DND-41 (cell line): ENCODE results near the gene ATG9B.

Experiments used
- ATAC-seq: fragments of 200-7000 bp; cut with Tn5 transposase; 3 replicates; pipeline ENCODE4 v1.9.1; 2021; ENCODE audit warnings: low read depth; ENCODE audit not compliant: insufficient read depth
- DNase-seq: peaks from one replicate; pipeline ENCODE4 v3.0.0-alpha.2; 2020
- H2AFZ ChIP-seq: 2 replicates; pipeline ENCODE4 v1.6.0; 2012; ENCODE audit warnings: low read depth, low read length
- H3K27ac ChIP-seq: 2 replicates; pipeline ENCODE4 v1.5.1; 2012; ENCODE audit warnings: low read length, inconsistent platforms
- H3K27me3 ChIP-seq: fragments of 200-600 bp; sonication (generic); 2 replicates; pipeline ENCODE4 v1.6.0; 2012; ENCODE audit warnings: low read length, mild to moderate bottlenecking, inconsistent platforms; ENCODE audit not compliant: insufficient read depth, poor library complexity
- H3K36me3 ChIP-seq: 2 replicates; pipeline ENCODE4 v1.5.1; 2012; ENCODE audit warnings: low read length, inconsistent platforms; ENCODE audit not compliant: insufficient read depth
- H3K4me1 ChIP-seq: 2 replicates; pipeline ENCODE4 v1.5.1; 2012; ENCODE audit warnings: mild to moderate bottlenecking, low read length; ENCODE audit not compliant: insufficient read depth
- H3K4me2 ChIP-seq: 2 replicates; pipeline ENCODE4 v1.6.0; 2012; ENCODE audit warnings: mild to moderate bottlenecking, moderate library complexity, low read length, inconsistent platforms; ENCODE audit not compliant: insufficient read depth
- H3K4me3 ChIP-seq, 2 experiments: fragments of 200-600 bp in 1 of 2; shearing (Covaris generic) in 1 of 2; 2 replicates each; pipeline ENCODE4 v1.5.1; 2012 to 2016; ENCODE audit warnings: inconsistent platforms in 2 of 2, low read length in 2 of 2, mild to moderate bottlenecking in 2 of 2, low read depth in 1 of 2, moderate library complexity in 1 of 2
- H3K79me2 ChIP-seq: 2 replicates; pipeline ENCODE4 v1.6.0; 2012; ENCODE audit warnings: low read length, inconsistent platforms; ENCODE audit not compliant: insufficient read depth
- H3K9ac ChIP-seq: 2 replicates; pipeline ENCODE4 v1.6.0; 2012; ENCODE audit warnings: low read depth, mild to moderate bottlenecking, inconsistent platforms, low read length, moderate library complexity
- H3K9me3 ChIP-seq: 2 replicates; pipeline ENCODE4 v1.5.1; 2012; ENCODE audit warnings: low read length, moderate library complexity, mild to moderate bottlenecking, inconsistent platforms; ENCODE audit not compliant: insufficient read depth, severe bottlenecking
- H4K20me1 ChIP-seq: 2 replicates; pipeline ENCODE4 v1.6.0; 2012; ENCODE audit warnings: low read length; ENCODE audit not compliant: insufficient read depth
- CTCF ChIP-seq: IDR thresholded peaks from 2 replicates; pipeline ENCODE4 v1.5.1; 2012; ENCODE audit warnings: borderline replicate concordance, low read length, moderate library complexity, mild to moderate bottlenecking; ENCODE audit not compliant: poor library complexity, severe bottlenecking; ENCODE audit errors: extremely low read depth
- EZH2 ChIP-seq: IDR thresholded peaks from 3 replicates; pipeline ENCODE4 v1.6.1; 2012; ENCODE audit warnings: borderline replicate concordance, low read depth, mild to moderate bottlenecking, moderate library complexity, low read length, inconsistent platforms; ENCODE audit not compliant: severe bottlenecking

Gene ATG9B

GRCh38 chr7:150986556-150986955, 37.7 kb downstream of the ATG9B start:
- no peaks in the 10 kb centered on the region for H3K36me3 ChIP-seq
- ATAC-seq (no peak), DNase-seq (no peak)
- no peak overlapping the region for H3K4me3 ChIP-seq
- H3K79me2 ChIP-seq, result no peaks in the 10 kb centered on the region
- H4K20me1 ChIP-seq, result peaks cover 13% of the 10 kb centered on the region
- H3K9ac ChIP-seq, result no peak overlapping the region
- H3K27me3 ChIP-seq, result peaks cover 16% of the 10 kb centered on the region
- TF ChIP-seq EZH2 (no peak), CTCF (no peak)
- no peak overlapping the region for H2AFZ ChIP-seq
- H3K9me3 ChIP-seq, result no peaks in the 10 kb centered on the region
- no peak overlapping the region for H3K4me2 ChIP-seq
- H3K27ac ChIP-seq, result no peak overlapping the region
- peaks cover 11% of the 10 kb centered on the region for H3K4me1 ChIP-seq

GRCh38 chr7:150986099-150986512, 38.2 kb downstream of the ATG9B start:
- DNase-seq, result peak; percentile 62
- Histone ChIP-seq H3K36me3 (no peaks in the 10 kb centered on the region), H3K4me2 (no peak overlapping the region)

GRCh38 chr7:150983893-150984368, 40.4 kb downstream of the ATG9B start:
- Histone ChIP-seq H3K27me3 (peaks cover 27% of the 10 kb centered on the region), H4K20me1 (peaks cover 28% of the 10 kb centered on the region), H3K4me1 (peaks cover 18% of the 10 kb centered on the region), H3K4me3 (no peak overlapping the region), H3K36me3 (no peaks in the 10 kb centered on the region), H3K9ac (no peak overlapping the region), H3K4me2 (no peak overlapping the region), H3K79me2 (no peaks in the 10 kb centered on the region), H3K27ac (no peak overlapping the region), H2AFZ (no peak overlapping the region), H3K9me3 (no peaks in the 10 kb centered on the region)
- ATAC-seq, result no peak
- peak; percentile 54 for DNase-seq
- no peak for TF ChIP-seq EZH2
- no peak for TF ChIP-seq CTCF

More at GRCh38 chr7:150986099-150986512, 38.2 kb downstream of the ATG9B start:
- no peak overlapping the region for H2AFZ ChIP-seq
- peaks cover 13% of the 10 kb centered on the region for H4K20me1 ChIP-seq
- TF ChIP-seq CTCF (peak; percentile 80), EZH2 (no peak)
- H3K9ac ChIP-seq, result no peak overlapping the region
- peaks cover 11% of the 10 kb centered on the region for H3K4me1 ChIP-seq
- no peaks in the 10 kb centered on the region for H3K9me3 ChIP-seq
- H3K79me2 ChIP-seq, result no peaks in the 10 kb centered on the region
- no peak overlapping the region for H3K4me3 ChIP-seq
- no peak overlapping the region for H3K27ac ChIP-seq
- ATAC-seq, result peak; percentile 66
- peaks cover 17% of the 10 kb centered on the region for H3K27me3 ChIP-seq
